ENCODE data around the gene DPP9.

- TF ChIP-seq TEAD4 (IDR thresholded peaks at IDR 0.05) (no peak), EP300 (IDR thresholded peaks at IDR 0.05; ENCODE audit: borderline replicate concordance) (no peak)
Measured at GRCh38 chr19:4733755-4734345, 10.2 kb upstream of the DPP9 start.
